Esophagus squamous epithelium (tissue), 4 donors: ENCODE measurements around the gene ATP8A1.

Experiments
- CTCF ChIP-seq, 6 experiments: fragments of 450-650 bp in 4 of 6; fragments of 200-600 bp in 2 of 6; sonication (generic) in 2 of 6; IDR thresholded peaks; one replicate each; pipeline ENCODE4 v1.5.1; 2016 to 2019; ENCODE audit warnings: antibody characterized with exemption in 6 of 6, mild to moderate bottlenecking in 4 of 6, moderate library complexity in 4 of 6
- POLR2A ChIP-seq, 4 donors: fragments of 450-650 bp; IDR thresholded peaks; one replicate each; pipeline ENCODE4 v1.6.1; 2017; ENCODE audit warnings: antibody characterized with exemption in 4 of 4, mild to moderate bottlenecking in 4 of 4, moderate library complexity in 3 of 4

GRCh38 chr4:42560467-42560861 is 96.4 kb downstream of the ATP8A1 start:
- TF ChIP-seq CTCF (IDR thresholded peaks at IDR 0.05) (no peak), POLR2A (IDR thresholded peaks at IDR 0.05) (no peak)
